H1 (cell line): ENCODE measurements around the gene COMMD7. TPM values are rescaled to one million over a fixed set of nuclear protein-coding genes. Genes with fewer than 3 reads are reported as not detected.

Experiments
- CTCF ChIA-PET: fragments of 300-600 bp; sonication (Branson Sonifier 250); formaldehyde crosslinking; loops from one replicate; lab custom pipeline; 2021; ENCODE audit not compliant: partially characterized antibody; lab: Charles Lee
- POLR2A ChIA-PET: fragments of 300-600 bp; sonication (Branson Sonifier 250); formaldehyde crosslinking; loops from one replicate; lab custom pipeline; 2021; ENCODE audit warnings: inconsistent platforms; ENCODE audit not compliant: partially characterized antibody; lab: Charles Lee
- DNase-seq, 2 experiments: peaks; one replicate each; pipeline versions ENCODE4 v3.0.0 to v3.0.0-alpha.2; 2010 to 2022; ENCODE audit warnings: low spot score in 2 of 2, low read depth in 1 of 2, mixed read lengths in 1 of 2
- FAIRE-seq: peaks from 2 replicates; lab custom pipeline; 2011; peaks lifted over from hg19 to GRCh38; lab: Jason Lieb, UNC
- H2AFZ ChIP-seq: 2 replicates; pipeline ENCODE4 v1.8.1; 2012; ENCODE audit warnings: low read length, inconsistent platforms
- H2AK5ac ChIP-seq: 2 replicates; pipeline ENCODE4 v1.6.1; 2013; ENCODE audit warnings: low read depth, low read length
- H2BK120ac ChIP-seq: replicated peaks from 2 replicates; pipeline ENCODE3; 2013; ENCODE audit warnings: low read depth, low read length, inconsistent platforms
- H2BK12ac ChIP-seq: 2 replicates; pipeline ENCODE4 v1.6.1; 2013; ENCODE audit warnings: low read depth, low read length
- H2BK15ac ChIP-seq: 2 replicates; pipeline ENCODE4 v1.6.1; 2013; ENCODE audit warnings: low read length
- H2BK20ac ChIP-seq: 2 replicates; pipeline ENCODE4 v1.6.1; 2013; ENCODE audit warnings: low read length
- H2BK5ac ChIP-seq: 2 replicates; pipeline ENCODE4 v1.6.1; 2013; ENCODE audit warnings: low read depth, low read length
- H3K14ac ChIP-seq: 2 replicates; pipeline ENCODE4 v1.6.1; 2013; ENCODE audit warnings: inconsistent platforms; ENCODE audit not compliant: insufficient read length
- H3K18ac ChIP-seq: 2 replicates; pipeline ENCODE4 v1.6.1; 2013; ENCODE audit warnings: low read length; ENCODE audit errors: extremely low read depth
- H3K23ac ChIP-seq: 2 replicates; pipeline ENCODE4 v1.6.1; 2013; ENCODE audit warnings: inconsistent platforms; ENCODE audit not compliant: insufficient read length
- H3K23me2 ChIP-seq: 2 replicates; pipeline ENCODE4 v1.6.1; 2013; ENCODE audit warnings: low read depth, low read length
- H3K27ac ChIP-seq: 2 replicates; pipeline ENCODE4 v1.6.1; 2011; ENCODE audit warnings: low read depth, low read length, inconsistent platforms
- H3K27me3 ChIP-seq, 4 experiments: replicated peaks in 1 of 4; 1 replicate in 1 of 4; 2 replicates in 3 of 4; pipeline versions ENCODE4 v1.6.1 to v1.8.1; 2011 to 2013; ENCODE audit warnings: low read length in 3 of 4, mild to moderate bottlenecking in 3 of 4, inconsistent platforms in 2 of 4, mixed read lengths in 2 of 4, moderate library complexity in 1 of 4; ENCODE audit not compliant: control insufficient read depth in 3 of 4, insufficient read depth in 3 of 4; ENCODE audit errors: extremely low read depth in 1 of 4
- H3K36me3 ChIP-seq, 4 experiments: 2 replicates each; pipeline versions ENCODE4 v1.6.1 to v1.8.1; 2011 to 2013; ENCODE audit warnings: mild to moderate bottlenecking in 4 of 4, low read length in 3 of 4, moderate library complexity in 2 of 4, control low read depth in 1 of 4, inconsistent platforms in 1 of 4; ENCODE audit not compliant: insufficient read depth in 4 of 4, control insufficient read depth in 2 of 4
- H3K4ac ChIP-seq: replicated peaks from 2 replicates; pipeline ENCODE3; 2013; ENCODE audit warnings: low read length, low read depth, mixed read lengths, inconsistent platforms; ENCODE audit not compliant: insufficient read length
- H3K4me1 ChIP-seq, 4 experiments: replicated peaks in 1 of 4; 1 replicate in 1 of 4; 2 replicates in 3 of 4; pipeline versions ENCODE4 v1.6.1 to v1.8.1; 2011 to 2013; ENCODE audit warnings: low read length in 3 of 4, inconsistent platforms in 2 of 4, mixed read lengths in 1 of 4; ENCODE audit not compliant: insufficient read depth in 4 of 4, control insufficient read depth in 3 of 4
- H3K4me2 ChIP-seq, 2 experiments: 2 replicates each; pipeline versions ENCODE4 v1.6.1 to v1.8.1; 2011 to 2013; ENCODE audit warnings: low read depth in 2 of 2, low read length in 2 of 2, control low read depth in 1 of 2, inconsistent platforms in 1 of 2, mild to moderate bottlenecking in 1 of 2; ENCODE audit not compliant: insufficient read depth in 1 of 2
- H3K4me3 ChIP-seq, 4 experiments: fragments of 200-600, 300-600 bp in 1 of 4; sonication (generic), shearing (Covaris generic), sonication (Bioruptor Twin) in 1 of 4; 2 replicates each; pipeline versions ENCODE4 v1.5.1 to v1.8.1; 2011 to 2016; ENCODE audit warnings: low read length in 4 of 4, low read depth in 3 of 4, control low read depth in 2 of 4, inconsistent platforms in 2 of 4, mild to moderate bottlenecking in 2 of 4, mixed read lengths in 1 of 4, moderate library complexity in 1 of 4; ENCODE audit not compliant: insufficient read depth in 2 of 4; ENCODE audit errors: extremely low read depth in 1 of 4
- H3K56ac ChIP-seq: replicated peaks from 2 replicates; pipeline ENCODE3; 2013; ENCODE audit warnings: low read depth, mild to moderate bottlenecking, mixed read lengths, low read length, inconsistent platforms; ENCODE audit not compliant: insufficient read length
- H3K79me1 ChIP-seq: 2 replicates; pipeline ENCODE4 v1.6.1; 2013; ENCODE audit warnings: low read depth, low read length, control low read depth
- H3K79me2 ChIP-seq, 2 experiments: 2 replicates each; pipeline versions ENCODE4 v1.6.1 to v1.8.1; 2012 to 2013; ENCODE audit warnings: low read length in 2 of 2, mild to moderate bottlenecking in 2 of 2, inconsistent platforms in 1 of 2; ENCODE audit not compliant: insufficient read depth in 2 of 2, control insufficient read depth in 1 of 2
- H3K9ac ChIP-seq, 4 experiments: replicated peaks in 1 of 4; 1 replicate in 1 of 4; 2 replicates in 3 of 4; pipeline versions ENCODE4 v1.6.1 to v1.8.1; 2011 to 2013; ENCODE audit warnings: low read depth in 3 of 4, low read length in 3 of 4, control low read depth in 2 of 4, mild to moderate bottlenecking in 2 of 4, moderate library complexity in 2 of 4, inconsistent platforms in 1 of 4; ENCODE audit errors: extremely low read depth in 1 of 4
- H3K9me3 ChIP-seq, 2 experiments: 2 replicates each; pipeline versions ENCODE4 v1.6.1 to v1.8.1; 2012 to 2013; ENCODE audit warnings: mild to moderate bottlenecking in 2 of 2, moderate library complexity in 2 of 2, control low read depth in 1 of 2, inconsistent platforms in 1 of 2, low read depth in 1 of 2, low read length in 1 of 2, mixed read lengths in 1 of 2; ENCODE audit not compliant: insufficient read depth in 2 of 2
- H4K20me1 ChIP-seq, 2 experiments: replicated peaks in 1 of 2; 2 replicates each; pipeline versions ENCODE3 to v1.8.1; 2011 to 2013; ENCODE audit warnings: inconsistent platforms in 2 of 2, low read length in 2 of 2, mild to moderate bottlenecking in 1 of 2; ENCODE audit not compliant: insufficient read depth in 2 of 2, control insufficient read depth in 1 of 2
- H4K5ac ChIP-seq: 2 replicates; pipeline ENCODE4 v1.6.1; 2013; ENCODE audit warnings: low read length, low read depth, mixed read lengths, inconsistent platforms; ENCODE audit not compliant: insufficient read length
- H4K8ac ChIP-seq: 2 replicates; pipeline ENCODE4 v1.8.0; 2013; ENCODE audit warnings: mild to moderate bottlenecking, moderate library complexity, low read length, inconsistent platforms; ENCODE audit not compliant: insufficient read depth; ENCODE audit errors: extremely low read depth
- H4K91ac ChIP-seq: replicated peaks from 2 replicates; pipeline ENCODE3; 2013; ENCODE audit warnings: low read length, mixed read lengths, inconsistent platforms; ENCODE audit not compliant: insufficient read length
- CBX8 ChIP-seq: fragments of 300-800, 300-1000 bp; sonication (generic); IDR thresholded peaks from 2 replicates; pipeline ENCODE4 v1.7.1; 2016; ENCODE audit warnings: low read depth, low read length, borderline replicate concordance
- CHD2 ChIP-seq: IDR thresholded peaks from 2 replicates; pipeline ENCODE4 v1.6.1; 2012; ENCODE audit warnings: low read length, improper control_type of control experiment
- CTCF ChIP-seq, 3 experiments: IDR thresholded peaks; 1 replicate in 2 of 3; 2 replicates in 1 of 3; pipeline versions ENCODE4 v1.5.1 to v1.6.1; 2011; ENCODE audit warnings: low read length in 3 of 3, mild to moderate bottlenecking in 3 of 3, inconsistent platforms in 2 of 3, low read depth in 1 of 3, moderate library complexity in 1 of 3; ENCODE audit not compliant: insufficient read depth in 1 of 3; ENCODE audit errors: control extremely low read depth in 1 of 3
- NRF1 ChIP-seq: IDR thresholded peaks from 2 replicates; pipeline ENCODE4 v1.6.1; 2011; ENCODE audit warnings: mild to moderate bottlenecking, low read depth, low read length, improper control_type of control experiment
- PHF8 ChIP-seq: fragments of 200-600 bp; sonication (generic); conservative IDR thresholded peaks from 2 replicates; pipeline ENCODE4 v1.7.1; 2012; ENCODE audit warnings: low read depth, mild to moderate bottlenecking, inconsistent platforms, low read length, moderate library complexity
- POLR2AphosphoS5 ChIP-seq: IDR thresholded peaks from 2 replicates; pipeline ENCODE4 v1.6.1; 2011; ENCODE audit warnings: low read depth, low read length
- SUZ12 ChIP-seq: fragments of 200-600 bp; sonication (generic); IDR thresholded peaks from 2 replicates; pipeline ENCODE4 v1.6.1; 2012; ENCODE audit warnings: mild to moderate bottlenecking, inconsistent platforms, low read length, moderate library complexity, mixed read lengths
- WGBS, 2 experiments: shearing (Covaris generic) in 1 of 2; methylation state at CpG; one replicate each; pipeline versions ENCODE4 v1.1.6 to v1.1.7; 2013 to 2015; ENCODE audit warnings: low lambda C conversion rate in 2 of 2, mixed read lengths in 2 of 2, inconsistent platforms in 1 of 2, low coverage in 1 of 2, missing lambda C conversion rate in 1 of 2; ENCODE audit not compliant: insufficient replicate concordance in 2 of 2, insufficient coverage in 1 of 2, insufficient read length in 1 of 2; ENCODE audit errors: extremely low coverage in 1 of 2, missing lambda C conversion rate in 1 of 2; 5-methylcytosine and 5-hydroxymethylcytosine counted together
- polyA plus RNA-seq, 7 experiments: library from polyadenylated mRNA; depleted of rRNA in 3 of 7; stranded (reverse) in 5 of 7; unstranded in 2 of 7; fragments of >200 nt in 5 of 7; fragments of 200-250 nt in 2 of 7; gene quantifications; 1 replicate in 5 of 7; 2 replicates in 1 of 7; 4 replicates in 1 of 7; pipeline versions ENCODE4 v1.2.1 to v1.2.3, GENCODE V29; 2011 to 2013; ENCODE audit warnings: missing spikeins in 2 of 7, mixed read lengths in 2 of 7
- total RNA-seq: library from RNA; stranded (reverse); fragmentation: NEBNext Ultra II Directional; extraction: Animal tissue kit (Norgen Biotek cat#: 25700); gene quantifications from 2 replicates; pipeline ENCODE4 v1.2.1, GENCODE V29; 2021

Gene COMMD7
- total and polyA plus RNA-seq, 2 of the 8 experiments (the other 6 are each of a cell fraction or from before 2014, with no cell fraction given): 39.4 to 48.9 TPM

- DNase-seq (peak in 1 of 2 experiments; percentile 58), FAIRE-seq (no peak)
- Histone ChIP-seq H2AK5ac (0 out of 2 replicates have a peak overlapping the region, but pooled peaks have one; percentile 68), H3K4me2 (peak overlapping the region; percentile 70 to 80), H4K5ac (peak overlapping the region; percentile 68), H3K79me1 (peaks cover 2% of the 10 kb centered on the region; the same call in 1 of the 2 replicates), H3K23me2 (peaks cover 9% of the 10 kb centered on the region; the same call in 1 of the 2 replicates), H3K18ac (peak overlapping the region; percentile 60), H2BK120ac (peak overlapping the region; percentile 59), H3K9me3 (no peaks in the 10 kb centered on the region), H3K27me3 (no peaks in the 10 kb centered on the region), H2BK12ac (peak overlapping the region; percentile 68; the same call in 1 of the 2 replicates), H3K4ac (peak overlapping the region; percentile 95), H2AFZ (no peak overlapping the region), H3K4me3 (peak overlapping the region; percentile 59 to 84 (median 72)), H3K36me3 (peaks cover 0 to 4% (median 0%) of the 10 kb centered on the region in 4 experiments; a peak in 1 of 8 replicates), H3K4me1 (peaks cover 5 to 14% (median 9%) of the 10 kb centered on the region in 4 experiments; a peak in 6 of 7 replicates), H4K8ac (peak overlapping the region; percentile 3; the same call in 1 of the 2 replicates), H3K56ac (peak overlapping the region; percentile 81), H2BK20ac (peak overlapping the region; percentile 32; the same call in 1 of the 2 replicates), H4K20me1 (peaks cover 0 to 4% of the 10 kb centered on the region in 2 experiments), H3K9ac (peak overlapping the region; percentile 31 to 76 (median 48); a peak in 5 of 7 replicates), H2BK5ac (peak overlapping the region; percentile 71; the same call in 1 of the 2 replicates), H2BK15ac (0 out of 2 replicates have a peak overlapping the region, but pooled peaks have one; percentile 61), H3K23ac (no peak overlapping the region), H3K14ac (peak overlapping the region; percentile 62), H4K91ac (peak overlapping the region; percentile 73), H3K79me2 (peaks cover 12 to 66% of the 10 kb centered on the region in 2 experiments), H3K27ac (no peak overlapping the region)
- 16% methylated on average over 14 of the region's 25 CpGs; no CpG with 5 or more reads in 1 of the 2 experiments for WGBS, 2 experiments
- POLR2A ChIA-PET: interaction anchor here (0.6 to 13.4 kb wide), 11 partner anchors 11 to 69 kb away, joined by 3 to 239 read pairs (median 6); partner anchors contain the start of gene DNMT3B
- CTCF ChIA-PET: interaction anchor here (0.8 to 11.0 kb wide), 10 partner anchors 8 to 69 kb away, joined by 3 to 78 read pairs (median 6); partner anchors contain the start of genes C20orf203 and DNMT3B
- TF ChIP-seq NRF1 (no peak), CHD2 (no peak), CBX8 (no peak), PHF8 (no peak), CTCF (IDR thresholded peaks at IDR 0.05; ENCODE audit: control extremely low read depth in 1 of 3, insufficient read depth in 1 of 3, low read depth in 1 of 3, low read length in 3 of 3) (peak in 1 of 3 experiments; percentile 11; a peak in 1 of 4 replicates), POLR2AphosphoS5 (no peak), SUZ12 (0 out of 2 replicates have a peak, but pooled peaks have one; percentile 14)
Observed at GRCh38 chr20:32742322-32743236, 688 bp downstream of the COMMD7 start.
